GM23338 (cell line): ENCODE data around the gene SNAPC3.

Experiments
- CREB1 ChIP-seq: fragments of 250-450 bp; sonication (Bioruptor Pico); IDR thresholded peaks from 2 replicates; pipeline ENCODE4 v1.5.0; 2020; ENCODE audit warnings: low read depth, mild to moderate bottlenecking, moderate library complexity
- CTCF ChIP-seq, 2 experiments: fragments of 200-600 bp in 1 of 2; sonication (generic) in 1 of 2; conservative IDR thresholded peaks; 2 replicates each; pipeline versions ENCODE4 v1.5.1 to v1.6.1; 2016 to 2017; ENCODE audit warnings: antibody characterized with exemption in 2 of 2, low read depth in 2 of 2, mild to moderate bottlenecking in 2 of 2, moderate library complexity in 1 of 2
- ETS1 ChIP-seq: IDR thresholded peaks from 2 replicates; pipeline ENCODE4 v1.6.1; 2016; ENCODE audit warnings: antibody characterized with exemption
- EZH2 ChIP-seq: fragments of 200-600 bp; sonication (generic); IDR thresholded peaks from one replicate; pipeline ENCODE4 v1.8.0; 2017; ENCODE audit warnings: antibody characterized with exemption, mild to moderate bottlenecking, low read depth; ENCODE audit not compliant: unreplicated experiment
- EZH2phosphoT487 ChIP-seq: fragments of 200-600 bp; sonication (generic); IDR thresholded peaks from one replicate; pipeline ENCODE4 v1.8.1; 2018; ENCODE audit warnings: antibody characterized with exemption; ENCODE audit not compliant: unreplicated experiment
- JUNB ChIP-seq: IDR thresholded peaks from one replicate; pipeline ENCODE4 v1.6.1; 2016; ENCODE audit warnings: antibody characterized with exemption; ENCODE audit not compliant: unreplicated experiment
- NANOG ChIP-seq: IDR thresholded peaks from 2 replicates; pipeline ENCODE4 v1.6.1; 2016; ENCODE audit warnings: antibody characterized with exemption, borderline replicate concordance
- POLR2AphosphoS5 ChIP-seq: IDR thresholded peaks from 2 replicates; pipeline ENCODE4 v1.6.1; 2016; ENCODE audit warnings: antibody characterized with exemption, low read depth
- REST ChIP-seq: IDR thresholded peaks from one replicate; pipeline ENCODE4 v1.6.1; 2018; ENCODE audit warnings: antibody characterized with exemption; ENCODE audit not compliant: unreplicated experiment
- STAT1 ChIP-seq: IDR thresholded peaks from one replicate; pipeline ENCODE4 v1.6.1; 2016; ENCODE audit warnings: antibody characterized with exemption; ENCODE audit not compliant: unreplicated experiment
- ZNF114 ChIP-seq: fragments of 250-450 bp; sonication (Bioruptor Pico); IDR thresholded peaks from 2 replicates; pipeline ENCODE4 v1.5.0; 2020; ENCODE audit warnings: mild to moderate bottlenecking, moderate library complexity
- ZNF331 ChIP-seq: fragments of 250-450 bp; sonication (Bioruptor Pico); IDR thresholded peaks from 2 replicates; pipeline ENCODE4 v1.5.0; 2020; ENCODE audit warnings: low read depth, mild to moderate bottlenecking, moderate library complexity
- TF ChIP-seq, protein P1 (sequence below): fragments of 250-450 bp; sonication (Bioruptor Pico); IDR thresholded peaks from 2 replicates; pipeline ENCODE4 v1.5.0; 2020; ENCODE audit warnings: mild to moderate bottlenecking, moderate library complexity

DNA sequence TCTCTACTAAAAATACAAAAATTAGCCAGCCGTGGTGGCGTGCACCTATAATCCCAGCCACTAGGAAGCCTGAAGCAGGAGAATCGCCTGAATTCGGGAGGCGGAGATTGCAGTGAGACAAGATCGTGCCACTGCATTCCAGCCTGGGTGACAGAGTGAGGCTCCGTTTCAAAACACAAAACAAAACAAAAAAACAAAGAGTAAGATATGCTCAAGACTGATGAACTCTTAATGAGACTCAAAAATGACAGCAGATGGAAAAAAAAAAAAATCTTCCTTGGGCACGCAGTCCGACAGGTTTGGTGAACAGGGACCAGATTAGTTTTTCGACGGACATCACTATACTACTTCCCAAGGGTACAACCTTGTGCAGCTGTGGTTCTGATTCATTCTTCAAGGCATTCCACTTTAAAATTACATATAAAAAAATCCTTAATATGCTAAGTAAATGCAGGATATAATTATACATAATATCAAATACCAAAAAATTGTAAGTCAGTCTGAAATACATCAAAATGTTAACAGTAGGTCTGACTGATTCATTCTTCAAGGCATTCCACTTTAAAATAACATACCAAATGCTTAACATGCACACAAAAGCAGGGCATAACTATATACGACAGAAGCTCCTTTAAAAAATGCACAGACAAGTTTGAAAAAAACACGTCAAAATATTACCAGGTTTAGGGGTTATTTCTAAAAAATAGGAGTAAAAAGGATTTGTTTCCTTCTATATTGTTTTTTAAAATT lies 75.7 kb downstream of the SNAPC3 start:
- no peak for TF ChIP-seq CTCF (conservative IDR thresholded peaks at IDR 0.05; ENCODE audit: low read depth in 2 of 2)
- TF ChIP-seq JUNB, result no peak
- no peak for TF ChIP-seq POLR2AphosphoS5
- TF ChIP-seq REST, result no peak
- no peak for TF ChIP-seq EZH2
- no peak for TF ChIP-seq EZH2phosphoT487
- TF ChIP-seq STAT1, result no peak
- TF ChIP-seq, protein P1, sequence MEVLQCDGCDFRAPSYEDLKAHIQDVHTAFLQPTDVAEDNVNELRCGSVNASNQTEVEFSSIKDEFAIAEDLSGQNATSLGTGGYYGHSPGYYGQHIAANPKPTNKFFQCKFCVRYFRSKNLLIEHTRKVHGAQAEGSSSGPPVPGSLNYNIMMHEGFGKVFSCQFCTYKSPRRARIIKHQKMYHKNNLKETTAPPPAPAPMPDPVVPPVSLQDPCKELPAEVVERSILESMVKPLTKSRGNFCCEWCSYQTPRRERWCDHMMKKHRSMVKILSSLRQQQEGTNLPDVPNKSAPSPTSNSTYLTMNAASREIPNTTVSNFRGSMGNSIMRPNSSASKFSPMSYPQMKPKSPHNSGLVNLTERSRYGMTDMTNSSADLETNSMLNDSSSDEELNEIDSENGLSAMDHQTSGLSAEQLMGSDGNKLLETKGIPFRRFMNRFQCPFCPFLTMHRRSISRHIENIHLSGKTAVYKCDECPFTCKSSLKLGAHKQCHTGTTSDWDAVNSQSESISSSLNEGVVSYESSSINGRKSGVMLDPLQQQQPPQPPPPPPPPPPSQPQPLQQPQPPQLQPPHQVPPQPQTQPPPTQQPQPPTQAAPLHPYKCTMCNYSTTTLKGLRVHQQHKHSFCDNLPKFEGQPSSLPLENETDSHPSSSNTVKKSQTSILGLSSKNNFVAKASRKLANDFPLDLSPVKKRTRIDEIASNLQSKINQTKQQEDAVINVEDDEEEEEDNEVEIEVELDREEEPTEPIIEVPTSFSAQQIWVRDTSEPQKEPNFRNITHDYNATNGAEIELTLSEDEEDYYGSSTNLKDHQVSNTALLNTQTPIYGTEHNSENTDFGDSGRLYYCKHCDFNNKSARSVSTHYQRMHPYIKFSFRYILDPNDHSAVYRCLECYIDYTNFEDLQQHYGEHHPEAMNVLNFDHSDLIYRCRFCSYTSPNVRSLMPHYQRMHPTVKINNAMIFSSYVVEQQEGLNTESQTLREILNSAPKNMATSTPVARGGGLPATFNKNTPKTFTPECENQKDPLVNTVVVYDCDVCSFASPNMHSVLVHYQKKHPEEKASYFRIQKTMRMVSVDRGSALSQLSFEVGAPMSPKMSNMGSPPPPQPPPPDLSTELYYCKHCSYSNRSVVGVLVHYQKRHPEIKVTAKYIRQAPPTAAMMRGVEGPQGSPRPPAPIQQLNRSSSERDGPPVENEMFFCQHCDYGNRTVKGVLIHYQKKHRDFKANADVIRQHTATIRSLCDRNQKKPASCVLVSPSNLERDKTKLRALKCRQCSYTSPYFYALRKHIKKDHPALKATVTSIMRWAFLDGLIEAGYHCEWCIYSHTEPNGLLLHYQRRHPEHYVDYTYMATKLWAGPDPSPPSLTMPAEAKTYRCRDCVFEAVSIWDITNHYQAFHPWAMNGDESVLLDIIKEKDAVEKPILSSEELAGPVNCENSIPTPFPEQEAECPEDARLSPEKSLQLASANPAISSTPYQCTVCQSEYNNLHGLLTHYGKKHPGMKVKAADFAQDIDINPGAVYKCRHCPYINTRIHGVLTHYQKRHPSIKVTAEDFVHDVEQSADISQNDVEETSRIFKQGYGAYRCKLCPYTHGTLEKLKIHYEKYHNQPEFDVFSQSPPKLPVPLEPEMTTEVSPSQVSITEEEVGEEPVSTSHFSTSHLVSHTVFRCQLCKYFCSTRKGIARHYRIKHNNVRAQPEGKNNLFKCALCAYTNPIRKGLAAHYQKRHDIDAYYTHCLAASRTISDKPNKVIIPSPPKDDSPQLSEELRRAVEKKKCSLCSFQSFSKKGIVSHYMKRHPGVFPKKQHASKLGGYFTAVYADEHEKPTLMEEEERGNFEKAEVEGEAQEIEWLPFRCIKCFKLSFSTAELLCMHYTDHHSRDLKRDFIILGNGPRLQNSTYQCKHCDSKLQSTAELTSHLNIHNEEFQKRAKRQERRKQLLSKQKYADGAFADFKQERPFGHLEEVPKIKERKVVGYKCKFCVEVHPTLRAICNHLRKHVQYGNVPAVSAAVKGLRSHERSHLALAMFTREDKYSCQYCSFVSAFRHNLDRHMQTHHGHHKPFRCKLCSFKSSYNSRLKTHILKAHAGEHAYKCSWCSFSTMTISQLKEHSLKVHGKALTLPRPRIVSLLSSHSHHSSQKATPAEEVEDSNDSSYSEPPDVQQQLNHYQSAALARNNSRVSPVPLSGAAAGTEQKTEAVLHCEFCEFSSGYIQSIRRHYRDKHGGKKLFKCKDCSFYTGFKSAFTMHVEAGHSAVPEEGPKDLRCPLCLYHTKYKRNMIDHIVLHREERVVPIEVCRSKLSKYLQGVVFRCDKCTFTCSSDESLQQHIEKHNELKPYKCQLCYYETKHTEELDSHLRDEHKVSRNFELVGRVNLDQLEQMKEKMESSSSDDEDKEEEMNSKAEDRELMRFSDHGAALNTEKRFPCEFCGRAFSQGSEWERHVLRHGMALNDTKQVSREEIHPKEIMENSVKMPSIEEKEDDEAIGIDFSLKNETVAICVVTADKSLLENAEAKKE (CRISPR knock-in tag), result no peak
- no peak for TF ChIP-seq CREB1 (CRISPR knock-in tag)
- TF ChIP-seq ETS1, result no peak
- TF ChIP-seq NANOG, result no peak
- no peak for TF ChIP-seq ZNF114
- TF ChIP-seq ZNF331 (CRISPR knock-in tag), result no peak
